ENCODE measurements around the gene AGPAT3. TPM values are rescaled to one million over a fixed set of nuclear protein-coding genes. Genes with fewer than 3 reads are reported as not detected.
A peak's percentile ranks its signal among the peaks of the same experiment; 100 is the strongest.
"Not testable (repeated sequence)": the region's sequence is repeated elsewhere in the genome, so short reads cannot be mapped to it uniquely, and the experiment has no call there.

Gene AGPAT3
- total and polyA plus RNA-seq, 8 donors, result 13.6 to 49.6 (median 31.4) TPM

DNA sequence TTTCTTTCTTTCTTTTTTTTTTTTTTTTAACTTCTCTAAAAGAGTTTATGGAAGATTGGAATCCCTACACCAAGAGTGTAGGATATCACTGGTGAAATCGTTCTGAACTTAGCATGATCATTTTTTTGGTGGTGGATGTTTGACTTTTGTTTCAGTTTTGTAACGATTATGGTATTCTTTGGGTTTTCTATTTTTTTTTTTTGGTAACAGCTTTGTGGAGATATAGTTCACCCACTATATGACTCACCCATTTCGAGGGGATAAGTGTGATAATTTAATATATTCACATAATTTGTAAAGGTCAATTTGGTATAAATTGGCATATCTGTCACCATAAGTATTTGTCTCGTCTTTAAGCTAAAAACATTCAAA is 29.2 kb downstream of the AGPAT3 start:
- Histone ChIP-seq H3K27ac (no peak overlapping the region), H3K9me3 (no peaks in the 10 kb centered on the region), H3K36me3 (no peaks in the 10 kb centered on the region), H3K27me3 (no peaks in the 10 kb centered on the region), H3K4me1 (peaks cover 0 to 4% (median 0%) of the 10 kb centered on the region in 3 donors), H3K4me3 (no peak overlapping the region)
- 82 to 83% methylated on average over 4 of the region's 4 CpGs for WGBS, 2 donors
- intact Hi-C loops (cut with DNase I), result no loop called here
- FAIRE-seq (no peak), DNase-seq (no peak), ATAC-seq (no peak)
- TF ChIP-seq, protein P1, sequence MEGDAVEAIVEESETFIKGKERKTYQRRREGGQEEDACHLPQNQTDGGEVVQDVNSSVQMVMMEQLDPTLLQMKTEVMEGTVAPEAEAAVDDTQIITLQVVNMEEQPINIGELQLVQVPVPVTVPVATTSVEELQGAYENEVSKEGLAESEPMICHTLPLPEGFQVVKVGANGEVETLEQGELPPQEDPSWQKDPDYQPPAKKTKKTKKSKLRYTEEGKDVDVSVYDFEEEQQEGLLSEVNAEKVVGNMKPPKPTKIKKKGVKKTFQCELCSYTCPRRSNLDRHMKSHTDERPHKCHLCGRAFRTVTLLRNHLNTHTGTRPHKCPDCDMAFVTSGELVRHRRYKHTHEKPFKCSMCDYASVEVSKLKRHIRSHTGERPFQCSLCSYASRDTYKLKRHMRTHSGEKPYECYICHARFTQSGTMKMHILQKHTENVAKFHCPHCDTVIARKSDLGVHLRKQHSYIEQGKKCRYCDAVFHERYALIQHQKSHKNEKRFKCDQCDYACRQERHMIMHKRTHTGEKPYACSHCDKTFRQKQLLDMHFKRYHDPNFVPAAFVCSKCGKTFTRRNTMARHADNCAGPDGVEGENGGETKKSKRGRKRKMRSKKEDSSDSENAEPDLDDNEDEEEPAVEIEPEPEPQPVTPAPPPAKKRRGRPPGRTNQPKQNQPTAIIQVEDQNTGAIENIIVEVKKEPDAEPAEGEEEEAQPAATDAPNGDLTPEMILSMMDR (IDR thresholded peaks at IDR 0.05), result no peak

DNA sequence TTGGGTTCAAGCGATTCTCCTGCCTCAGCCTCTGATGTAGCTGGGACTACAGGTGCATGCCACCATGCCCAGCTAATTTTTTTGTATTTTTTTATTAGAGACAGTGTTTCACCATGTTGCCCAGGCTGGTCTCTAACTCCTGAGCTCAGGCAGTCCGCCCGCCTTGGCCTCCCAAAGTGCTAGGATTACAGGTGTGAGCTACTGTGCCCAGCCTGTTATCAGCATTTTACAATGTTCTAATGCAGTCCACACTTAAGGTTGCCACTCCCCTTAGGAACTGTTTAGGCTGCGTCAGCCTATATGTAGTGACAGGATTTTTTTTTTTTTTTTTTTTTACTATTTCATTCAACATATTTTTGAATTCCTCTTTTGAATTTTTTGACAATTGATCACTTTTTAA is 30.2 kb downstream of the AGPAT3 start:
- Histone ChIP-seq H3K4me3 (no peak overlapping the region), H3K36me3 (peaks cover 0 to 3% (median 0%) of the 10 kb centered on the region in 3 donors), H3K27ac (no peak overlapping the region), H3K27me3 (no peaks in the 10 kb centered on the region), H3K4me1 (peaks cover 0 to 4% (median 0%) of the 10 kb centered on the region in 3 donors), H3K9me3 (no peaks in the 10 kb centered on the region)
- FAIRE-seq (no peak), ATAC-seq (no peak), DNase-seq (no peak)
- TF ChIP-seq, protein P1 (IDR thresholded peaks at IDR 0.05), result no peak
- intact Hi-C loops (cut with DNase I), result no loop called here
- 97 to 98% methylated on average over 4 of the region's 4 CpGs for WGBS, 2 donors

DNA sequence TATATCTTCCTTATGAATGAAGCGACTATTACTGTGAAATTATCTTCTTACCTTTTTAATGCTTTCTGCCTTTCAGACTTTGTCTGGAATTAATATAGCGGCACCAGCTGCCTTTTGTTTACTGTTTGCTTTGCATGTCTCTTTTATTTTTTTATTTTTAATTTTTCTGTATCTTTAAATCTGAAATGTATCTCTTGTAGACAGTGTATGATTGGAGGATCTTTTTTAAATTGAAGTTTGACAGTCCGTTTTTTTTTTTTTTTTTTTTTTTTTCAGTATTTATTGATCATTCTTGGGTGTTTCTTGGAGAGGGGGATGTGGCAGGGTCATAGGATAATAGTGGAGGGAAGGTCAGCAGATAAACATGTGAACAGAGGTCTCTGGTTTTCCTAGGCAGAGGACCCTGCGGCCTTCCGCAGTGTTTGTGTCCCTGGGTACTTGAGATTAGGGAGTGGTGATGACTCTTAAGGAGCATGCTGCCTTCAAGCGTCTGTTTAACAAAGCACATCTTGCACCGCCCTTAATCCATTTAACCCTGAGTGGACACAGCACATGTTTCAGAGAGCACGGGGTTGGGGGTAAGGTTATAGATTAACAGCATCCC is 31.8 kb downstream of the AGPAT3 start:
- H3K4me3 ChIP-seq; FAIRE-seq; H3K9me3 ChIP-seq; H3K36me3 ChIP-seq; ATAC-seq; intact Hi-C loops (cut with DNase I); H3K27me3 ChIP-seq; DNase-seq; H3K27ac ChIP-seq; H3K4me1 ChIP-seq: not testable (repeated sequence)
- 86% methylated on average over 3 of the region's 8 CpGs for WGBS, 2 donors

DNA sequence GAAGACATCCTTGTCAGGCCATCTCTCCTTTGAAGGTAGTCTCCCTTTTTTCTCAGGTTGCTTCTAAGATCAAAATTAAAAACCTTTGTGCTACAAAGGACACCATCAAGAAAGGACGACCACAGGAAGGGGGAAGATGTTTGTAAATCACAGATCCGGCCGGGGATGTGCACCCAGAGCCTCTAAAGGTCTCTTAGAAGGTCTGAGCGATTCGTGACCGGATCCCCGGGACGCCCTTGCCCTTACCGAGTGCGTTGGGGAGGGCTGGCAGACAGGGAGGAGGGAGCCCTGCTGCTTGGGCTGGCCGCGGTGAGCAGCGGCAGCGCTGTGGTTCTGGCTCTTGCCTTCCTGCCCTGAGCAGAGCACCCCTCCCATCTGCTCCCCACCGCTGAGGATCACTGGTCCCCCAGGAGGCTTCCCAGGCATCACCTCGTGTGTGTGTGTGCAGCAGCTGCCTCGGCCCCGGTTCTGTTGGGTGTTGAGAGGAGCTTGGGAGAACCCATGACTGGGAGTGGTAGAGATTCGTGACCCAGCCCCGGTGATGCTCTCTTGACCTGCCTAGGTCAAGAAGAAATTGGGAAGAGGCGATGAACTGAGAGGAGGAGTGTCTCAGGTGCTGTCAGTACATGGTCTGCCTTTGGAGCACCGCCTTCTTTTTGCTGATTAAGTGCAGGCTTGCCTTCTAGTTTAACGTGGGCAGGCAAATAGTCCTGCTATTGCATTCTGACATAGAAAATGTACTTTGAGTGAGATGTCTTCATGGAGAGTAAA is 34.5 kb downstream of the AGPAT3 start:
- no peak for ATAC-seq
- Histone ChIP-seq H3K9me3 (no peaks in the 10 kb centered on the region), H3K27ac (no peak overlapping the region), H3K4me1 (peaks cover 0 to 3% (median 0%) of the 10 kb centered on the region in 3 donors), H3K36me3 (peaks cover 0 to 4% (median 0%) of the 10 kb centered on the region in 3 donors), H3K4me3 (no peak overlapping the region), H3K27me3 (no peaks in the 10 kb centered on the region)
- FAIRE-seq, result no peak
- DNase-seq, result peak in 1 of 6 donors; percentile 37
- 92 to 94% methylated on average over 23 of the region's 23 CpGs for WGBS, 2 donors
- TF ChIP-seq, protein P1 (IDR thresholded peaks at IDR 0.05), result no peak
- intact Hi-C loops (cut with DNase I), result no loop called here

DNA sequence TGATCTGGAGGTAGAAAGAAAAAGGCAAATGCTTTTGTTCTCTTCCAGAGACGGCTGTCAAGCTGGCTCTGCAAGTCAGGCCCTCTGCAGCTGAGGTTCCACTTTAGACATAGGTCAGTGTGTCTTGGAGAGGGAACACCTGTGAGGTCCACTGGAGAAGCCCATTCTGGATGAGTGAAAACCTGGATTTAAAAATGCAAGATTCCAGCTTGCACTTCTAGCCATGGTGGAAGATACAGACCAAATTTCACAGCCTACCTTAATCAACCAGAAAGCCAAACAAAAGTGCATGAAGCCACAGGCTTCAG is 35.0 kb downstream of the AGPAT3 start:
- no peak for DNase-seq

More for the DNA sequence above, 35.0 kb downstream of the AGPAT3 start:
- peaks cover 0 to 3% (median 0%) of the 10 kb centered on the region in 3 donors for H3K4me1 ChIP-seq
- FAIRE-seq (no peak), ATAC-seq (no peak)
- H3K36me3 ChIP-seq, result peaks cover 0 to 4% (median 0%) of the 10 kb centered on the region in 3 donors
- intact Hi-C loops (cut with DNase I), result no loop called here
- H3K27me3 ChIP-seq, result no peaks in the 10 kb centered on the region
- H3K27ac ChIP-seq, result no peak overlapping the region
- TF ChIP-seq, protein P1 (IDR thresholded peaks at IDR 0.05), result no peak
- 95% methylated on average over 1 of the region's 1 CpG for WGBS, 2 donors
- H3K9me3 ChIP-seq, result no peaks in the 10 kb centered on the region
- no peak overlapping the region for H3K4me3 ChIP-seq

Measured in pancreas (tissue), 10 donors.